Prostate gland (tissue), 2 donors: ENCODE data around the gene RUNDC3A.

ENCODE experiments used
- POLR2A ChIP-seq: fragments of 450-650 bp; IDR thresholded peaks from one replicate; pipeline ENCODE4 v1.6.1; 2016; ENCODE audit warnings: antibody characterized with exemption, mild to moderate bottlenecking
- TF ChIP-seq, protein P1 (sequence below), 4 experiments: fragments of 200-600 bp in 2 of 4; fragments of 450-650 bp in 2 of 4; sonication (generic) in 2 of 4; IDR thresholded peaks; 1 replicate in 3 of 4; 2 replicates in 1 of 4; pipeline ENCODE4 v1.5.1; 2016 to 2019; ENCODE audit warnings: antibody characterized with exemption in 4 of 4, mild to moderate bottlenecking in 2 of 4, moderate library complexity in 2 of 4

DNA sequence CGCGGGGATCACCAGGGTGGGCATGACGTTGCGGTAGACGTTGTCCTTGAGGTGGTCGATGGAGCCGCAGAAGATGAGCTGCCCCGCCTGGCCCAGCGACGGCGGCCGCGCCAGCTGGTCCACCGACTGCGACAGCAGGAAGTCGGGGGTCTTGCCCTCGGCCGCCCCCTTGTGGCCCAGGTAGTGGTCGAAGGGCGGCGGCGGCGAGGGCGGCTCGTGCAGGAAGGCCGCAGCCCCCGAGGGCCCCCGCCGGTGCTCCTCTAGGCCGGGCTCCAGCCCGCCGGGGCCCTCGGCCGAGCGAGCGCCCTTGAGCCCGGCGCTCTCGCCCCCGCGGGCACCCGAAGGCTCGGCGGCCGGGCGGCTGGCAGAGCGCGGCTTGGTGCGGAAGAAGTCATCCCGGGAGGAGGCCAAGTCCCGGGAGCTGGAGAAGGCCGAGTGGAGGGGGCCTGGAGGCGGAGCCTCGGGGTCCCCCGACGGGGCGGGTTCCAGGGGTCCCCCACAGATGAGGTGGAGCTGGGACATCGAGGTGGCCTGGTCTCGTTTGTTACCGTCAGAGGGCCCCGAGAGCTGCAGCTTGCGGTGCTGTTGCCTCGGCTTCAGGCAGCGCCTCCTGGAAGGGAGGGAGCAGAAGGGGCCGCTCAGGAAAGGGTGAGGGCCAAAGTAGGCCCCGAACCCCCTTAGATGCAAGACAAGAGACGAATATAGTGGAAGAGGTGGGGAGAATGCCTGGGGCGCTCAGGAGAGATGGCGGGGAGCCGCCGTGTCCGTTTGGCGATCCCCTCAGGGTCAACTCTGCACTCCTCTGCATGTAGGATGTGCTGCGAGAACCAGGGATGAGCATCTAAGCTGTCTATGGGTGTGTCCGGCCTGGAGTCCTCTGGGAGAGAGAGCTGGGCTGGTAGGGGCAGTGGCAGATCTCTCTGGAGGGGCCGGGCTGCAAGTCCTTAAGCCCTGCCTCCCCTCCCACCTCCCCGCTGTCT lies 46.5 kb downstream of the RUNDC3A start:
- TF ChIP-seq, protein P1, sequence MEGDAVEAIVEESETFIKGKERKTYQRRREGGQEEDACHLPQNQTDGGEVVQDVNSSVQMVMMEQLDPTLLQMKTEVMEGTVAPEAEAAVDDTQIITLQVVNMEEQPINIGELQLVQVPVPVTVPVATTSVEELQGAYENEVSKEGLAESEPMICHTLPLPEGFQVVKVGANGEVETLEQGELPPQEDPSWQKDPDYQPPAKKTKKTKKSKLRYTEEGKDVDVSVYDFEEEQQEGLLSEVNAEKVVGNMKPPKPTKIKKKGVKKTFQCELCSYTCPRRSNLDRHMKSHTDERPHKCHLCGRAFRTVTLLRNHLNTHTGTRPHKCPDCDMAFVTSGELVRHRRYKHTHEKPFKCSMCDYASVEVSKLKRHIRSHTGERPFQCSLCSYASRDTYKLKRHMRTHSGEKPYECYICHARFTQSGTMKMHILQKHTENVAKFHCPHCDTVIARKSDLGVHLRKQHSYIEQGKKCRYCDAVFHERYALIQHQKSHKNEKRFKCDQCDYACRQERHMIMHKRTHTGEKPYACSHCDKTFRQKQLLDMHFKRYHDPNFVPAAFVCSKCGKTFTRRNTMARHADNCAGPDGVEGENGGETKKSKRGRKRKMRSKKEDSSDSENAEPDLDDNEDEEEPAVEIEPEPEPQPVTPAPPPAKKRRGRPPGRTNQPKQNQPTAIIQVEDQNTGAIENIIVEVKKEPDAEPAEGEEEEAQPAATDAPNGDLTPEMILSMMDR (IDR thresholded peaks at IDR 0.05): no peak
- no peak for TF ChIP-seq POLR2A
